Pancreas (tissue), 10 donors: ENCODE results near the gene GABARAPL1. TPM values are rescaled to one million over a fixed set of nuclear protein-coding genes. Genes with fewer than 3 reads are reported as not detected.

Experiments used
- ATAC-seq, 4 donors: fragments of 200-7000 bp; cut with Tn5 transposase; one replicate each; pipeline versions ENCODE4 v1.8.0 to v1.9.1; 2020; ENCODE audit warnings: mild to moderate bottlenecking in 4 of 4, moderate library complexity in 4 of 4
- DNase-seq, 6 donors: peaks; one replicate each; pipeline ENCODE4 v3.0.0-alpha.2; 2020
- FAIRE-seq: peaks from 2 replicates; lab custom pipeline; 2012; peaks lifted over from hg19 to GRCh38; lab: Jason Lieb, UNC
- H3K27ac ChIP-seq, 4 donors: fragments of 200-600 bp; sonication (generic); 1 replicate in 3 of 4; 2 replicates in 1 of 4; pipeline versions ENCODE4 v1.5.0 to v1.8.0; 2020
- H3K27me3 ChIP-seq, 4 donors: fragments of 200-600 bp; one replicate each; pipeline ENCODE4 v1.8.0; 2021
- H3K36me3 ChIP-seq, 3 donors: fragments of 200-600 bp; sonication (generic) in 1 of 3; one replicate each; pipeline versions ENCODE4 v1.5.0 to v1.8.0; 2020 to 2021
- H3K4me1 ChIP-seq, 3 donors: fragments of 200-600 bp; one replicate each; pipeline ENCODE4 v1.8.0; 2021
- H3K4me3 ChIP-seq, 4 donors: fragments of 200-600 bp; sonication (generic) in 2 of 4; one replicate each; pipeline versions ENCODE4 v1.5.0 to v1.8.0; 2020 to 2021
- H3K9me3 ChIP-seq, 4 donors: fragments of 200-600 bp; one replicate each; pipeline ENCODE4 v1.8.0; 2021
- WGBS, 2 donors: extraction: QIAGEN DNeasy Blood & Tissue Kit; methylation state at CpG; one replicate each; pipeline ENCODE4 v1.1.7; 2013; 5-methylcytosine and 5-hydroxymethylcytosine counted together
- intact Hi-C, 3 donors: fragments of 100-400 bp; cut with DNase I; formaldehyde crosslinking; loops; one replicate each; pipeline versions ENCODE4 v1.11.1 to v1.14.2; 2022
- polyA plus RNA-seq, 2 donors: library from polyadenylated mRNA; stranded (reverse); fragments of 200-250 nt; gene quantifications; one replicate each; pipeline ENCODE4 v1.2.3, GENCODE V29; 2013
- total RNA-seq, 6 donors: library from RNA; stranded (reverse); fragmentation: NEBNext Ultra II Directional in 4 of 6; extraction: Animal tissue kit (Norgen Biotek cat#: 25700) in 4 of 6; gene quantifications; one replicate each; pipeline versions ENCODE4 v1.2.1 to v1.2.4, GENCODE V29; 2021 to 2023
- TF ChIP-seq, protein P1 (sequence below), 4 donors: fragments of 200-600 bp; sonication (generic) in 3 of 4; IDR thresholded peaks; one replicate each; pipeline versions ENCODE4 v1.5.0 to v1.8.0; 2021; ENCODE audit warnings: antibody characterized with exemption in 4 of 4
- donor health status: healthy with polysubstance abuse.
- donor health status: DM: no; HTN: no; CAD: no; lungs with moderate emphysema.
- donor health status: DM: no; HTN: no; CAD: no.
- donor health status: control.
- donor health status: control.
- donor health status: Bipolar disorder and iron deficiency.
- donor health status: DM: yes; HTN: yes; CAD: no.
- donor health status: DM: no; HTN: no; CAD: no.
- donor health status: DM: no; HTN: no; CAD: no.
- donor health status: DM: yes; HTN: yes; CAD: no.

The GABARAPL1 gene
- total and polyA plus RNA-seq, 8 donors: 51.1 to 111 (median 58.8) TPM

DNA sequence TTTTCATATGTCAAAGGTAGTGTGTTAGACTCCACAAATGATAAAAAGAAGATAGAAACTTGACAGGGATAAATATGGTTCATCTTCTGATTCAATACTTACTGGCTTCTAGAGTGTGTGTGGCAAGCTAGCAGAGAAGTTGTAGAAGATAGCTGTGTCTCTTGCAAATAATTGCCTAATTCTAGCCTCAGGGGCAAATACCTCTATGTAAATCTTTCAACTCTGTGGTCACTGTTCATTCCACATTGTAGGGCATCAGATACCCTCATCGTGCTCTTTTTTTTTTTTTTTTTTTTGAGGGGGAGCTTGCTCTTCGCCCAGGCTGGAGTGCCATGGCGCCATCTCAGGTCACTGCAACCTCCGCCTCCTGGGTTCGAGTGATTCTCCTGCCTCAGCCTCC lies 42.5 kb upstream of the GABARAPL1 start:
- H3K27ac ChIP-seq: peak overlapping the region in 1 of 4 donors; percentile 16
- ATAC-seq (no peak), DNase-seq (no peak), FAIRE-seq (no peak)
- H3K4me1 ChIP-seq: no peaks in the 10 kb centered on the region
- TF ChIP-seq, protein P1, sequence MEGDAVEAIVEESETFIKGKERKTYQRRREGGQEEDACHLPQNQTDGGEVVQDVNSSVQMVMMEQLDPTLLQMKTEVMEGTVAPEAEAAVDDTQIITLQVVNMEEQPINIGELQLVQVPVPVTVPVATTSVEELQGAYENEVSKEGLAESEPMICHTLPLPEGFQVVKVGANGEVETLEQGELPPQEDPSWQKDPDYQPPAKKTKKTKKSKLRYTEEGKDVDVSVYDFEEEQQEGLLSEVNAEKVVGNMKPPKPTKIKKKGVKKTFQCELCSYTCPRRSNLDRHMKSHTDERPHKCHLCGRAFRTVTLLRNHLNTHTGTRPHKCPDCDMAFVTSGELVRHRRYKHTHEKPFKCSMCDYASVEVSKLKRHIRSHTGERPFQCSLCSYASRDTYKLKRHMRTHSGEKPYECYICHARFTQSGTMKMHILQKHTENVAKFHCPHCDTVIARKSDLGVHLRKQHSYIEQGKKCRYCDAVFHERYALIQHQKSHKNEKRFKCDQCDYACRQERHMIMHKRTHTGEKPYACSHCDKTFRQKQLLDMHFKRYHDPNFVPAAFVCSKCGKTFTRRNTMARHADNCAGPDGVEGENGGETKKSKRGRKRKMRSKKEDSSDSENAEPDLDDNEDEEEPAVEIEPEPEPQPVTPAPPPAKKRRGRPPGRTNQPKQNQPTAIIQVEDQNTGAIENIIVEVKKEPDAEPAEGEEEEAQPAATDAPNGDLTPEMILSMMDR (IDR thresholded peaks at IDR 0.05): no peak
- H3K36me3 ChIP-seq: no peaks in the 10 kb centered on the region
- H3K27me3 ChIP-seq: no peaks in the 10 kb centered on the region
- no peak overlapping the region for H3K4me3 ChIP-seq
- H3K9me3 ChIP-seq: no peaks in the 10 kb centered on the region
- WGBS, 2 donors: 71 to 89% methylated on average over 5 of the region's 5 CpGs
- intact Hi-C loops: no loop called here

DNA sequence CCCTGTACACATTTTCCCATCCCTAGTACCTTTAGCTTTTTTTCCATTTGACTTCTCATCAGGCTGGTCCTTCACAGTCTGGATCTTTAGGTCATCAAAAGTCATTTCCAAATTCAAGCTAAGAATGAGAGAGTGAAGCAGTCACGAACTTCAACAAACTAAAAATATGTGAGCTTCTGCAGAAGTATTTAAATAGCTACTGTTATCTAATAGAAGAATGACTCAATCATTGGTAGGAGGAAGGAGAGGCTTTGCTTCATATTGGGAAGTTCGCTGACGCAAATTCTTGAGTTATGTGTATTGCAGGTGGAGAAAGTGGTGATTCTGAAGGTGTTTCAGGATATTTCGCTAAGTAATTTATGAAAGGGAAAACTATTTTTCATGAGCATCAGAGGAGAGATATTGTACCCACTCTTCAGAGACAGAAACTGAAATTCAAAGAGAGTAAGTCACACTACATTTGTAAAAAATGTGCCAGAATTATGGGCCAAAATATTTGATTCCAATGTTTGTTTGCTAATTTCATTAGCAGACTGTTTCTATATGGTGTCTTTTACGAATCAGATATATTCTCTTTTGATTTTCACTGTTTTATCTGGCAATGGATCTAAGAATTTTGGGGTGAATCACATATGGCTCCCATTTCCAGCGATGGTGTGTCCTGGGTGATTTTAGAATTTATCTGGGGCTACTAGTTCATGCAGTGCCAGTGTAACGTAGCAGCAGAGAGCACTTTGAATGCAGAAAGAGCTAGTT lies 40.5 kb upstream of the GABARAPL1 start, which contains the start of gene OLR1:
Gene OLR1, minus strand, starts transcription at position 160 of the 756 bp plus-strand sequence. Its CDS starts 55 bp downstream, at position 105.
- Histone ChIP-seq H3K27ac (peak within 1 kb of the TSS in 1 of 4 donors; percentile 16), H3K27me3 (no peaks in the 10 kb centered on the region), H3K36me3 (no peaks in the 10 kb centered on the region), H3K4me1 (no peaks in the 10 kb centered on the region), H3K4me3 (no peak within 1 kb of the TSS), H3K9me3 (no peaks in the 10 kb centered on the region)
- FAIRE-seq (no peak), ATAC-seq (peak in 1 of 4 donors; percentile 23), DNase-seq (no peak)
- TF ChIP-seq, protein P1 (IDR thresholded peaks at IDR 0.05): no peak
- intact Hi-C loops: no loop called here
- WGBS, 2 donors: 70 to 81% methylated on average over 7 of the region's 7 CpGs

DNA sequence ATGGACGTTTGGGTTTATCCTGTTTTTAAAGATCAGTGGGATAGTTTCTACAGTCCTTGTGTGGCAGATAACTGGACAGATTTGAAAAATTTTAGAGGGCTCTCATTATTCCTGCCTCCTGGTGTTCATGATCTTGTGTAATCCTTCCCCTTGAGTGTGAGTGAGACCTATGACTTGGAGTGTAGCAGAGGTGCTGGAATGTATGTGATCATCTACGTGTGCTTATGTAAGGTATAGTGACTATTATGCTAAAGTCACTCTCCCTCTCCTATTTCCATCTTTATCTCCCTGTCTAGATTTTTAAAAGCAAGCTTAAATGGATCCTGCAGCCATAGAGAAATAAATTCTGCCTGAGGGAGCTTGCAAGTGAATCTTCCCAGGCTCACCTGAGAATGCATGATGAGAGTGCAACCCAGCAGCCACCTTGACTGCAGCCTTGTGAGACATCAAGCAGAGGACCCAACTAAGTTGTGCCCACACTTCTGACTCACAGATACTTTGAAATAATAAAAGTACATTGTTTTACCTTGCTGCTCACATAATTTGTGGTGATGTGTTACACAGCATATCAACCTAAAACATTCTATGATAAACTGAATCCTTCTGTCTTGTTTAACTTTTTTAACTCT lies 37.6 kb upstream of the GABARAPL1 start:
- FAIRE-seq: no peak
- WGBS, 2 donors: 54 to 56% methylated on average over 2 of the region's 2 CpGs
- no peaks in the 10 kb centered on the region for H3K36me3 ChIP-seq

DNA sequence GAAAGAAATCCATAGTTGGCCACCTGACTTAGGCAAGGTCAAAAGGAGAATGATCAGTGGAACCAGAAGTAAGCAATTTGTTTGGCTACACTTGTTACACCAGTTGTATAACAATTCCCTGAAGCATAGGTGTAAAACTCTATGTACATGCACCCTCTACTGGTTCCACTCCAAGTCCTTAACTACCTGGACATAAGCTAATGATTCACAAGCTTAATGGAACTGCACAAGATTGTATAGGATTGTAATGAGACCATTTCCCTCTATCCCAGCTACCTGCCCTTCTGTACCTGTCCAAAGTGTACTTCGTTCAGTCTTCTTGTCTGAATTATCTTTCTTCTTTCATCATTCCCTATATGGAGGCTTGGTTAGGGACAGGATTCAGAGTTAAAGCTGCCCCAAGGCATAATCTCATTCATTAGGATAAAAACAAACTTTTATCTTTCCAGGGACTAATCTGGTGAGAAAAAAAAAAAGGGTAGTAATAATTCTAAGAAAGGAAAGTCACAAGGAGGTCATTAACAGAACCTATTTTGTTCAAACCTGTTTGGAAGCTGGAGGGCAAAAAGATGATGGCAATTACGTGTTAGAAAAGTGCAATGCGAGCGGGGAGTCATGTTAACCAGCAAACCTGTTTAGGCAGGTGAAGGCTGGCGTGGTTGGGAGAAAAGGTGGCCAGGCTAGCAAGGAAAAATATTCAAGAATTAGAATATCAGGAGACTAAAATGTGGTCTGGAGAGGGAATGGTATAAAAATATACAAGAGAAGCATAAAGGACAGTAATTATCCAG lies 36.6 kb upstream of the GABARAPL1 start:
- WGBS, 2 donors: 62 to 73% methylated on average over 5 of the region's 5 CpGs
- Histone ChIP-seq H3K4me1 (no peaks in the 10 kb centered on the region), H3K27me3 (no peaks in the 10 kb centered on the region), H3K27ac (no peak overlapping the region), H3K9me3 (no peaks in the 10 kb centered on the region), H3K36me3 (no peaks in the 10 kb centered on the region), H3K4me3 (no peak overlapping the region)
- FAIRE-seq (peak; percentile 34), ATAC-seq (peak in 1 of 4 donors; percentile 46), DNase-seq (no peak)
- intact Hi-C loops: no loop called here
- TF ChIP-seq, protein P1 (IDR thresholded peaks at IDR 0.05): no peak

More for the DNA sequence above, 37.6 kb upstream of the GABARAPL1 start:
- Histone ChIP-seq H3K27me3 (no peaks in the 10 kb centered on the region), H3K27ac (no peak overlapping the region), H3K9me3 (no peaks in the 10 kb centered on the region), H3K4me3 (no peak overlapping the region), H3K4me1 (no peaks in the 10 kb centered on the region)
- ATAC-seq: no peak
- DNase-seq: no peak
- TF ChIP-seq, protein P1 (IDR thresholded peaks at IDR 0.05): no peak
- intact Hi-C loops: no loop called here
